Dedifferentiated amniotic fluid mesenchymal stem cell (primary cell): ENCODE measurements around the gene CANX.
"Not testable (repeated sequence)": the region's sequence is repeated elsewhere in the genome, so short reads cannot be mapped to it uniquely, and the experiment has no call there.

Experiments
- DNase-seq: peaks from one replicate; pipeline ENCODE4 v3.0.0-alpha.2; 2016; ENCODE audit errors: extremely low spot score

The CANX gene

GRCh38 chr5:179699616-179700237, 960 bp downstream of the CANX start:
- DNase-seq = no peak

GRCh38 chr5:179700401-179700918, 1.7 kb downstream of the CANX start:
- DNase-seq = no peak

GRCh38 chr5:179716286-179716685, 17.5 kb downstream of the CANX start:
- DNase-seq = no peak

GRCh38 chr5:179720222-179720621, 21.5 kb downstream of the CANX start:
- no peak for DNase-seq

- no peak for DNase-seq
Measured at GRCh38 chr5:179724163-179724562, 25.4 kb downstream of the CANX start.

- no peak for DNase-seq
Measured at GRCh38 chr5:179727106-179727505, 28.3 kb downstream of the CANX start.

- DNase-seq = no peak
Measured at GRCh38 chr5:179729303-179729702, 30.5 kb downstream of the CANX start.

- no peak for DNase-seq
Measured at GRCh38 chr5:179729727-179730126, 31.0 kb downstream of the CANX start.

GRCh38 chr5:179730356-179730755, 31.6 kb downstream of the CANX start:
- no peak for DNase-seq

GRCh38 chr5:179730852-179731251, 32.1 kb downstream of the CANX start:
- no peak for DNase-seq

- DNase-seq = peak; percentile 47
Measured at GRCh38 chr5:179731791-179732411, 33.1 kb downstream of the CANX start.

GRCh38 chr5:179732412-179732917, 33.7 kb downstream of the CANX start, which contains the start of gene MAML1:
TSS of gene MAML1 (plus strand) at chr5:179732822. CDS start at chr5:179733113, 291 bp downstream.
- peak; percentile 100 for DNase-seq

- DNase-seq = no peak
Measured at GRCh38 chr5:179732918-179733771, 34.4 kb downstream of the CANX start.

- no peak for DNase-seq
Measured at GRCh38 chr5:179733772-179734126, 35.0 kb downstream of the CANX start.

GRCh38 chr5:179734536-179735164, 35.9 kb downstream of the CANX start:
- no peak for DNase-seq

GRCh38 chr5:179738742-179739141, 40.0 kb downstream of the CANX start:
- DNase-seq = no peak

- not testable (repeated sequence) for DNase-seq
Measured at GRCh38 chr5:179744106-179744505, 45.3 kb downstream of the CANX start.

GRCh38 chr5:179746872-179747271, 48.1 kb downstream of the CANX start:
- no peak for DNase-seq

- no peak for DNase-seq
Measured at GRCh38 chr5:179747811-179748210, 49.0 kb downstream of the CANX start.

GRCh38 chr5:179749857-179750508, 51.2 kb downstream of the CANX start:
- no peak for DNase-seq

GRCh38 chr5:179753971-179754370, 55.2 kb downstream of the CANX start:
- DNase-seq = no peak
